ENCODE results near the gene ARHGEF12. TPM values are rescaled to one million over a fixed set of nuclear protein-coding genes. Genes with fewer than 3 reads are reported as not detected.

ARHGEF12 gene
- total RNA-seq, 1 donor from 2014 or later = 83.1 TPM

DNA sequence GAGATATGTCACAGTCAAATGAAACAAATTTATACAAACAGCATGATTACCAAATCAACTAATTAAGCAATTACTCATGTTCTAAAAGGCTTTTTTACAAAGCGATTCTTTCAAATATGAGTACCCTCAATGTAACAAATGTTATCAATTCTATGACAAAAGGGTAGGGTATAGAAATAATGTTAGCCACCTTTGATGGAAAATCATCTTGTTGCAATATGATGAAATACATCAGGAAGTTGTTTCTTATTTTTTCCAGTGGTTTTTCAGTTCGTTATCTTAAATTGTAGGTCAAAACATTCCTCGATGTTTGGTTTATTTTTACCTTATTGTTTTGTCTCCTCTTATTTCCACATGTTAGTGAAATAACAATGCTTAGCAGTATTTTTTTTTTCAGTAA is 6.5 kb downstream of the ARHGEF12 start:
- Histone ChIP-seq H2AFZ (ENCODE audit: low read depth, low read length) (no peak overlapping the region), H3K9me3 (ENCODE audit: insufficient read depth, low read depth, low read length) (no peaks in the 10 kb centered on the region), H3K27me3 (ENCODE audit: insufficient read depth, low read length) (no peaks in the 10 kb centered on the region), H3K4me2 (ENCODE audit: low read length) (no peak overlapping the region), H3K36me3 (ENCODE audit: insufficient read depth, low read length) (no peaks in the 10 kb centered on the region), H4K20me1 (ENCODE audit: insufficient read depth, low read length) (peaks cover 97% of the 10 kb centered on the region), H3K79me2 (ENCODE audit: insufficient read depth, low read length) (peaks cover 100% of the 10 kb centered on the region), H3K9ac (ENCODE audit: low read length) (no peak overlapping the region), H3K27ac (ENCODE audit: low read depth, low read length) (no peak overlapping the region), H3K4me1 (ENCODE audit: insufficient read depth, low read length) (peaks cover 35% of the 10 kb centered on the region), H3K4me3 (ENCODE audit: insufficient read depth, low read depth, low read length) (no peak overlapping the region)
- peaks cover 52% of the 10 kb centered on the region for H3K4me1 Mint-ChIP-seq (ENCODE audit: low read depth, unreplicated experiment)
- TF ChIP-seq, protein P1, sequence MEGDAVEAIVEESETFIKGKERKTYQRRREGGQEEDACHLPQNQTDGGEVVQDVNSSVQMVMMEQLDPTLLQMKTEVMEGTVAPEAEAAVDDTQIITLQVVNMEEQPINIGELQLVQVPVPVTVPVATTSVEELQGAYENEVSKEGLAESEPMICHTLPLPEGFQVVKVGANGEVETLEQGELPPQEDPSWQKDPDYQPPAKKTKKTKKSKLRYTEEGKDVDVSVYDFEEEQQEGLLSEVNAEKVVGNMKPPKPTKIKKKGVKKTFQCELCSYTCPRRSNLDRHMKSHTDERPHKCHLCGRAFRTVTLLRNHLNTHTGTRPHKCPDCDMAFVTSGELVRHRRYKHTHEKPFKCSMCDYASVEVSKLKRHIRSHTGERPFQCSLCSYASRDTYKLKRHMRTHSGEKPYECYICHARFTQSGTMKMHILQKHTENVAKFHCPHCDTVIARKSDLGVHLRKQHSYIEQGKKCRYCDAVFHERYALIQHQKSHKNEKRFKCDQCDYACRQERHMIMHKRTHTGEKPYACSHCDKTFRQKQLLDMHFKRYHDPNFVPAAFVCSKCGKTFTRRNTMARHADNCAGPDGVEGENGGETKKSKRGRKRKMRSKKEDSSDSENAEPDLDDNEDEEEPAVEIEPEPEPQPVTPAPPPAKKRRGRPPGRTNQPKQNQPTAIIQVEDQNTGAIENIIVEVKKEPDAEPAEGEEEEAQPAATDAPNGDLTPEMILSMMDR (IDR thresholded peaks at IDR 0.05; ENCODE audit: insufficient read depth, low read depth, low read length) = no peak
- TF ChIP-seq EZH2 (IDR thresholded peaks at IDR 0.05; ENCODE audit: insufficient read depth, low read length) = no peak
- no peaks in the 10 kb centered on the region for H3K27me3 Mint-ChIP-seq (ENCODE audit: low read depth, unreplicated experiment)
- DNase-seq (ENCODE audit: low read depth) (no peak), FAIRE-seq (peak; percentile 62)
- H3K36me3 Mint-ChIP-seq (ENCODE audit: low read depth, unreplicated experiment) = no peaks in the 10 kb centered on the region
- H3K9me3 Mint-ChIP-seq (ENCODE audit: unreplicated experiment) = no peaks in the 10 kb centered on the region
- no peak overlapping the region for H3K4me3 Mint-ChIP-seq (ENCODE audit: unreplicated experiment)
- no peak overlapping the region for H3K27ac Mint-ChIP-seq (ENCODE audit: unreplicated experiment)

DNA sequence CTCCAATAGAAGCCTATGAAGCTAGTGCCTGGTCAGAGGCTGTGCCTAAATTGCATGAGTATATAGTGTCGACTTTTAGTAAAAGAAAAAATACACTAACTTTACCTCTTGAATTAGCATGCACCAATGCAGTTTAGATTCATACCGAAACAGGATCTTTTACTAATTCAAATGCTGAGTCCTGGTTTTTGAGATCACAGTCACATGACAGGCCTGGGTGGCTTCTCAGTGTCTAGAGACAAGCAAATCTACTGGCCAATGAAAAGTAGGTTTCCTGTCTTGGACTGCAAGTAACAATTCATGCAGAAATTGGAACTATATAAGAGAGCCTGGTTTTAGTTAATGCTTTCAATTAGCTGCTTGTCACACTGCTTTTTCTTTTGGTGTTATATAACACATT is 7.2 kb downstream of the ARHGEF12 start:
- Histone ChIP-seq H3K9me3 (ENCODE audit: insufficient read depth, low read depth, low read length) (no peaks in the 10 kb centered on the region), H3K9ac (ENCODE audit: low read length) (no peak overlapping the region), H3K36me3 (ENCODE audit: insufficient read depth, low read length) (no peaks in the 10 kb centered on the region), H3K79me2 (ENCODE audit: insufficient read depth, low read length) (peaks cover 100% of the 10 kb centered on the region), H3K4me1 (ENCODE audit: insufficient read depth, low read length) (peaks cover 35% of the 10 kb centered on the region), H3K4me2 (ENCODE audit: low read length) (no peak overlapping the region), H3K4me3 (ENCODE audit: insufficient read depth, low read depth, low read length) (no peak overlapping the region), H3K27ac (ENCODE audit: low read depth, low read length) (no peak overlapping the region), H4K20me1 (ENCODE audit: insufficient read depth, low read length) (peaks cover 94% of the 10 kb centered on the region), H2AFZ (ENCODE audit: low read depth, low read length) (no peak overlapping the region), H3K27me3 (ENCODE audit: insufficient read depth, low read length) (no peaks in the 10 kb centered on the region)
- H3K4me1 Mint-ChIP-seq (ENCODE audit: low read depth, unreplicated experiment) = peaks cover 52% of the 10 kb centered on the region
- no peaks in the 10 kb centered on the region for H3K36me3 Mint-ChIP-seq (ENCODE audit: low read depth, unreplicated experiment)
- H3K4me3 Mint-ChIP-seq (ENCODE audit: unreplicated experiment) = no peak overlapping the region
- no peak overlapping the region for H3K27ac Mint-ChIP-seq (ENCODE audit: unreplicated experiment)
- no peaks in the 10 kb centered on the region for H3K27me3 Mint-ChIP-seq (ENCODE audit: low read depth, unreplicated experiment)
- FAIRE-seq (no peak), DNase-seq (ENCODE audit: low read depth) (no peak)
- no peaks in the 10 kb centered on the region for H3K9me3 Mint-ChIP-seq (ENCODE audit: unreplicated experiment)
- TF ChIP-seq, protein P1 (IDR thresholded peaks at IDR 0.05; ENCODE audit: insufficient read depth, low read depth, low read length) = no peak
- TF ChIP-seq EZH2 (IDR thresholded peaks at IDR 0.05; ENCODE audit: insufficient read depth, low read length) = no peak

DNA sequence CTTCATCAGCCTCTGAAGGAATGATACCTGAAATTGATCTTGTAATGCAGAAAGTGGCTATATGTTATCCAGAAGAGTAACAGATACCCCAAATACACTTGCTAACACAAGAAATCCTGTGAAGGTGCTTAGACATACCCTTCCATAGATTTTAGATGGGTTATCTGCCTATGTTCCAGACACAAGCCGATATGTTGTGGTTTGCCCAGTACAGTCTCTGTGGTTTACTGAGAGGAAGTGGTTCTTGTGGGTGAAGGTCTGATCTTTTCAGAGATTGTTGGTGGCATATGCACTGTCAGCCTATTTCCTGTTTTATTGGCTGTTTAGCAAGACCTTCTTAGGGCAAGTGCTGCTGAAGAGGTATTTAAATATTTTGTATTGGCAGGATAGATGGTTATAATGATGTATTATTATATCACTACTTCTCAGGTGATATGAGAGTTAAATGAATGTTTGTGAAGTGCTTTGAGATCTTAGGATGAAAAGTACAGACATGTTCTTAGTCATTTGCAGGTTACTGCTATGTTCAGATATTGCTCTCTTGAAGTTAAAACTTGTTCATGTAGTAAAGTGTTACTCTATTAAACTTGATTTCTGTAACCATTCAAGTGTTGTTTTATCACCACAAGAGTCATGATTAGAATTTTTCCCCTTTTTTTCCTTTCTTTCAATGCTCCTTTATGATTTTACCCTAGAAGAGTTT is 8.2 kb downstream of the ARHGEF12 start:
- no peaks in the 10 kb centered on the region for H3K36me3 Mint-ChIP-seq (ENCODE audit: low read depth, unreplicated experiment)
- H3K4me2 ChIP-seq (ENCODE audit: low read length) = peak overlapping the region; percentile 64
- peaks cover 51% of the 10 kb centered on the region for H3K4me1 Mint-ChIP-seq (ENCODE audit: low read depth, unreplicated experiment)
- peaks cover 95% of the 10 kb centered on the region for H4K20me1 ChIP-seq (ENCODE audit: insufficient read depth, low read length)
- peak overlapping the region; percentile 34 for H3K4me3 Mint-ChIP-seq (ENCODE audit: unreplicated experiment)
- H3K27me3 ChIP-seq (ENCODE audit: insufficient read depth, low read length) = no peaks in the 10 kb centered on the region
- TF ChIP-seq EZH2 (IDR thresholded peaks at IDR 0.05; ENCODE audit: insufficient read depth, low read length) = no peak
- TF ChIP-seq, protein P1 (IDR thresholded peaks at IDR 0.05; ENCODE audit: insufficient read depth, low read depth, low read length) = no peak
- no peaks in the 10 kb centered on the region for H3K36me3 ChIP-seq (ENCODE audit: insufficient read depth, low read length)
- H3K9me3 Mint-ChIP-seq (ENCODE audit: unreplicated experiment) = no peaks in the 10 kb centered on the region
- H2AFZ ChIP-seq (ENCODE audit: low read depth, low read length) = no peak overlapping the region
- H3K9me3 ChIP-seq (ENCODE audit: insufficient read depth, low read depth, low read length) = no peaks in the 10 kb centered on the region
- peaks cover 25% of the 10 kb centered on the region for H3K4me1 ChIP-seq (ENCODE audit: insufficient read depth, low read length)
- no peak overlapping the region for H3K4me3 ChIP-seq (ENCODE audit: insufficient read depth, low read depth, low read length)
- peak overlapping the region; percentile 21 for H3K27ac Mint-ChIP-seq (ENCODE audit: unreplicated experiment)
- FAIRE-seq (peak; percentile 87), DNase-seq (ENCODE audit: low read depth) (peak; percentile 65)
- H3K27ac ChIP-seq (ENCODE audit: low read depth, low read length) = no peak overlapping the region
- H3K9ac ChIP-seq (ENCODE audit: low read length) = no peak overlapping the region
- H3K27me3 Mint-ChIP-seq (ENCODE audit: low read depth, unreplicated experiment) = no peaks in the 10 kb centered on the region
- peaks cover 100% of the 10 kb centered on the region for H3K79me2 ChIP-seq (ENCODE audit: insufficient read depth, low read length)
